Panc1 (cell line): ENCODE results near the gene NAT10. TPM values are rescaled to one million over a fixed set of nuclear protein-coding genes. Genes with fewer than 3 reads are reported as not detected.

ENCODE experiments used
- ATAC-seq: fragments of 200-7000 bp; cut with Tn5 transposase; 2 replicates; pipeline ENCODE4 v1.9.1; 2020; ENCODE audit warnings: mild to moderate bottlenecking, moderate library complexity
- BruUV-seq: library from RNA; stranded (reverse); fragments of 400-500 nt; replicated peaks from 2 replicates; lab custom pipeline; 2021; lab: Mats Ljungman, UMichigan
- CTCF ChIA-PET: fragments of 300-600 bp; sonication (Branson Sonifier 250); formaldehyde crosslinking; loops from one replicate; lab custom pipeline; 2022; ENCODE audit warnings: antibody characterized with exemption; lab: Charles Lee
- POLR2A ChIA-PET: fragments of 300-600 bp; sonication (Branson Sonifier 250); formaldehyde crosslinking; loops from one replicate; lab custom pipeline; 2022; ENCODE audit warnings: antibody characterized with exemption; lab: Charles Lee
- DNase-seq: peaks from one replicate; pipeline ENCODE4 v3.0.0-alpha.2; 2010; ENCODE audit warnings: low read depth, low spot score
- H3K27ac ChIP-seq: 2 replicates; pipeline ENCODE4 v1.5.1; 2011; ENCODE audit warnings: mild to moderate bottlenecking, low read length, inconsistent platforms
- H3K27me3 ChIP-seq: fragments of 200-500 bp; sonication (Bioruptor generic); 2 replicates; pipeline ENCODE4 v1.6.0; 2014; ENCODE audit warnings: low read length, inconsistent platforms; ENCODE audit not compliant: control insufficient read depth, insufficient read depth
- H3K36me3 ChIP-seq: fragments of 200-500 bp; sonication (Bioruptor generic); 2 replicates; pipeline ENCODE4 v1.5.1; 2014; ENCODE audit warnings: inconsistent platforms, mild to moderate bottlenecking, low read length, moderate library complexity; ENCODE audit not compliant: control insufficient read depth, insufficient read depth
- H3K4me1 ChIP-seq: 2 replicates; pipeline ENCODE4 v1.5.1; 2011; ENCODE audit warnings: inconsistent platforms, mild to moderate bottlenecking, low read length, moderate library complexity; ENCODE audit not compliant: control insufficient read depth, insufficient read depth
- H3K4me3 ChIP-seq, 2 experiments: 2 replicates each; pipeline ENCODE4 v1.5.1; 2011 to 2012; ENCODE audit warnings: low read depth in 2 of 2, low read length in 2 of 2, mild to moderate bottlenecking in 2 of 2, inconsistent platforms in 1 of 2, moderate library complexity in 1 of 2
- H3K9me3 ChIP-seq: fragments of 200-500 bp; sonication (Bioruptor generic); 2 replicates; pipeline ENCODE4 v1.5.1; 2014; ENCODE audit warnings: low read depth, mild to moderate bottlenecking, inconsistent platforms, low read length, moderate library complexity; ENCODE audit not compliant: control insufficient read depth, insufficient read depth
- POLR2AphosphoS5 ChIP-seq: IDR thresholded peaks from 2 replicates; pipeline ENCODE4 v1.6.1; 2012; ENCODE audit warnings: mild to moderate bottlenecking, low read depth, low read length, moderate library complexity
- SIN3A ChIP-seq: IDR thresholded peaks from 2 replicates; pipeline ENCODE4 v1.6.1; 2012; ENCODE audit warnings: low read depth, mild to moderate bottlenecking, low read length, moderate library complexity, borderline replicate concordance; ENCODE audit not compliant: insufficient read depth
- TCF7L2 ChIP-seq: IDR thresholded peaks from 2 replicates; pipeline ENCODE4 v1.6.1; 2011; ENCODE audit warnings: mild to moderate bottlenecking, low read depth, low read length, inconsistent platforms
- in situ Hi-C: cut with HindIII; loops from 2 replicates; pipeline ENCODE4 v1.10.0; 2016; ENCODE audit warnings: low sequenced_read_pairs, low pct_unique_long_range_greater_than_20kb
- intact Hi-C: fragments of 100-400 bp; cut with micrococcal nuclease; formaldehyde crosslinking; loops from one replicate; pipeline ENCODE4 v1.10.0; 2022; ENCODE audit not compliant: unreplicated experiment
- total RNA-seq: library from RNA; stranded (reverse); gene quantifications from one replicate; pipeline ENCODE4 v1.2.1, GENCODE V29; 2021; ENCODE audit not compliant: unreplicated experiment
- TF ChIP-seq, protein P1 (sequence below): fragments of 450-650 bp; IDR thresholded peaks from 2 replicates; pipeline ENCODE4 v1.5.1; 2017; ENCODE audit warnings: mild to moderate bottlenecking
- TF ChIP-seq, protein P2 (sequence below), 2 experiments: IDR thresholded peaks; 2 replicates each; pipeline ENCODE4 v1.6.1; 2011 to 2012; ENCODE audit warnings: low read depth in 2 of 2, control low read depth in 1 of 2, low read length in 1 of 2, mild to moderate bottlenecking in 1 of 2, moderate library complexity in 1 of 2; ENCODE audit not compliant: insufficient read depth in 1 of 2

The NAT10 gene
- total RNA-seq, 1 experiment from 2014 or later: 64.9 TPM

DNA sequence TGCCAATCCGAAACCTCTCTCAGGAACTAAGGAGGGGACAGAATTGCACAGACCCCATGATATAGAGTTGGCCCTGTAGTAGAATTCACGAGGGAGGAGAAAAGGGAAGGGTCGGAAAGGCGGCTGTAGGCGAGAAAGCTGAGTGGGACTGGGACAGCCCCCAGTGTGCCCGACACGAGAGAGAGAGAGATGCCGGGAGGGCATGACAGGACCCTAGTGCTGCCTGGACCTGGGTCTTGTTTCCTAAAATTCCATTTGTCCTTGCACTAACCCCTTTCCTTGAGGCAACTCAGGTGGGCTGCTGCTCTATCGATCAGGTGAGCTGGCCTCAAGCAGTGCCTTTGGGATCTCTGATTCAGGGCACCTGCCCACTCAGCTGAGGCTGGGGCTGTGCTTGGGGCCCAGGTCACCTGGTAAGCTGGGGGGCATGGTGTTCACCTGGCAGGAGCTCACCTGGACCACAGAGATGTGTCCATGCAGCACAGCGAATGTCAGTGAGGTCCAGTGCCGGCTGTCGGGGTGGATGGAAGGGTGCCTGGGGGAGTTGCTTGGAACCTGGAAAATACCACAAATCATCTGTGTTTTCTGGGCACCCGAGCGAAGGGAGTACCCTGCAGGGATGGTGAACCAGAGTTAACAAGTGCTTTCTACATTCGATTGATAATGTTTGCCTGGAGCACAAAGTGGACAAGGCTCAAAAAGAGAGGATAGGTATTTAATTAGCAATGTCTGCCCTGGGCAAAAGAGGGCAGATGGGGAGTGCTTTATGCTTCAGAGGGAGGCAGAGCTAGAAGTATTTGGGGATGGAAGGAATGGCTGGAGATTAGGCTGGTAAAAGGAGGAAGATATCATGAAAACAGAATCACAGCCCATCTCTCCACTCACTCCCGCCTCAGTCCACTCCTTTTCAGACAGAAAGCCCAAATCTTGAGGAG lies 61.6 kb downstream of the NAT10 start:
- H3K36me3 ChIP-seq: no peaks in the 10 kb centered on the region; the same call in 1 of the 2 replicates
- no TSS peak for BruUV-seq
- intact Hi-C loops (no loop called here), in situ Hi-C loops (no loop called here)
- no peak overlapping the region for H3K4me3 ChIP-seq
- TF ChIP-seq, protein P1, sequence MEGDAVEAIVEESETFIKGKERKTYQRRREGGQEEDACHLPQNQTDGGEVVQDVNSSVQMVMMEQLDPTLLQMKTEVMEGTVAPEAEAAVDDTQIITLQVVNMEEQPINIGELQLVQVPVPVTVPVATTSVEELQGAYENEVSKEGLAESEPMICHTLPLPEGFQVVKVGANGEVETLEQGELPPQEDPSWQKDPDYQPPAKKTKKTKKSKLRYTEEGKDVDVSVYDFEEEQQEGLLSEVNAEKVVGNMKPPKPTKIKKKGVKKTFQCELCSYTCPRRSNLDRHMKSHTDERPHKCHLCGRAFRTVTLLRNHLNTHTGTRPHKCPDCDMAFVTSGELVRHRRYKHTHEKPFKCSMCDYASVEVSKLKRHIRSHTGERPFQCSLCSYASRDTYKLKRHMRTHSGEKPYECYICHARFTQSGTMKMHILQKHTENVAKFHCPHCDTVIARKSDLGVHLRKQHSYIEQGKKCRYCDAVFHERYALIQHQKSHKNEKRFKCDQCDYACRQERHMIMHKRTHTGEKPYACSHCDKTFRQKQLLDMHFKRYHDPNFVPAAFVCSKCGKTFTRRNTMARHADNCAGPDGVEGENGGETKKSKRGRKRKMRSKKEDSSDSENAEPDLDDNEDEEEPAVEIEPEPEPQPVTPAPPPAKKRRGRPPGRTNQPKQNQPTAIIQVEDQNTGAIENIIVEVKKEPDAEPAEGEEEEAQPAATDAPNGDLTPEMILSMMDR: no peak
- TF ChIP-seq TCF7L2: no peak
- TF ChIP-seq, protein P2, sequence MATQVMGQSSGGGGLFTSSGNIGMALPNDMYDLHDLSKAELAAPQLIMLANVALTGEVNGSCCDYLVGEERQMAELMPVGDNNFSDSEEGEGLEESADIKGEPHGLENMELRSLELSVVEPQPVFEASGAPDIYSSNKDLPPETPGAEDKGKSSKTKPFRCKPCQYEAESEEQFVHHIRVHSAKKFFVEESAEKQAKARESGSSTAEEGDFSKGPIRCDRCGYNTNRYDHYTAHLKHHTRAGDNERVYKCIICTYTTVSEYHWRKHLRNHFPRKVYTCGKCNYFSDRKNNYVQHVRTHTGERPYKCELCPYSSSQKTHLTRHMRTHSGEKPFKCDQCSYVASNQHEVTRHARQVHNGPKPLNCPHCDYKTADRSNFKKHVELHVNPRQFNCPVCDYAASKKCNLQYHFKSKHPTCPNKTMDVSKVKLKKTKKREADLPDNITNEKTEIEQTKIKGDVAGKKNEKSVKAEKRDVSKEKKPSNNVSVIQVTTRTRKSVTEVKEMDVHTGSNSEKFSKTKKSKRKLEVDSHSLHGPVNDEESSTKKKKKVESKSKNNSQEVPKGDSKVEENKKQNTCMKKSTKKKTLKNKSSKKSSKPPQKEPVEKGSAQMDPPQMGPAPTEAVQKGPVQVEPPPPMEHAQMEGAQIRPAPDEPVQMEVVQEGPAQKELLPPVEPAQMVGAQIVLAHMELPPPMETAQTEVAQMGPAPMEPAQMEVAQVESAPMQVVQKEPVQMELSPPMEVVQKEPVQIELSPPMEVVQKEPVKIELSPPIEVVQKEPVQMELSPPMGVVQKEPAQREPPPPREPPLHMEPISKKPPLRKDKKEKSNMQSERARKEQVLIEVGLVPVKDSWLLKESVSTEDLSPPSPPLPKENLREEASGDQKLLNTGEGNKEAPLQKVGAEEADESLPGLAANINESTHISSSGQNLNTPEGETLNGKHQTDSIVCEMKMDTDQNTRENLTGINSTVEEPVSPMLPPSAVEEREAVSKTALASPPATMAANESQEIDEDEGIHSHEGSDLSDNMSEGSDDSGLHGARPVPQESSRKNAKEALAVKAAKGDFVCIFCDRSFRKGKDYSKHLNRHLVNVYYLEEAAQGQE (IDR thresholded peaks at IDR 0.05; ENCODE audit: insufficient read depth in 1 of 2, low read depth in 2 of 2, low read length in 1 of 2): no peak
- ATAC-seq (no peak), DNase-seq (no peak)
- ChIA-PET POLR2A (no interaction called here), CTCF (no interaction called here)
- H3K27me3 ChIP-seq: no peaks in the 10 kb centered on the region
- H3K4me1 ChIP-seq: peaks cover 4% of the 10 kb centered on the region; the same call in 1 of the 2 replicates
- no peak overlapping the region for H3K27ac ChIP-seq
- H3K9me3 ChIP-seq: no peaks in the 10 kb centered on the region

DNA sequence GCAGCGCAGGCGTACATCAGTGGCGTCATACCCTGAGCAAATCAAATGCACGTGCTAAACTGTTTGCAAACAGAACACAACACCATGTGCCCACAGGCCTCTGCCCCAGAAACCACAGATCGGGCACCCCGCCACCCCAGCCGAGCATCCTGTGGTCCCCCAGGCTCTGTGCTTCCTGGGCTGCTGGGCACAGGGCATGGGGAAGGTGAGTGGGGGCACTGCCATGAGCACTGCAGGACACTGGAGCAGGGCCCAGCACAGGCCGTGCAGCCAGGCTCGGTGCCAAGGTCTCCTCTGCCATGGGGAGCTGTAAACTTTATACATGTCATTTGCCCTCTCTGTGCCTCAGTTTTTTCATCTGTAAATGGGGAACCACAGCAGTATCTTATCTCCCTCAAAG lies 62.5 kb downstream of the NAT10 start:
- no peaks in the 10 kb centered on the region for H3K9me3 ChIP-seq
- peaks cover 4% of the 10 kb centered on the region; the same call in 1 of the 2 replicates for H3K4me1 ChIP-seq
- CTCF ChIA-PET: interaction anchor here (0.6 kb wide), 1 partner anchor 188 kb away, joined by 3 read pairs; no protein-coding TSS in a partner anchor
- POLR2A ChIA-PET: interaction anchor here (0.8 kb wide), 1 partner anchor 80 kb away, joined by 3 read pairs; no protein-coding TSS in a partner anchor
- TF ChIP-seq TCF7L2: no peak
- no peak for TF ChIP-seq POLR2AphosphoS5
- TF ChIP-seq, protein P1: no peak
- TF ChIP-seq, protein P2 (IDR thresholded peaks at IDR 0.05; ENCODE audit: insufficient read depth in 1 of 2, low read depth in 2 of 2, low read length in 1 of 2): no peak
- TF ChIP-seq SIN3A: no peak
- no peak overlapping the region for H3K27ac ChIP-seq
- intact Hi-C loops (no loop called here), in situ Hi-C loops (no loop called here)
- BruUV-seq: no TSS peak
- no peak overlapping the region for H3K4me3 ChIP-seq
- H3K36me3 ChIP-seq: no peaks in the 10 kb centered on the region; the same call in 1 of the 2 replicates
- H3K27me3 ChIP-seq: no peaks in the 10 kb centered on the region
- ATAC-seq (no peak), DNase-seq (no peak)
